Liver (tissue), 9 donors: ENCODE measurements around the gene CD80. TPM values are rescaled to one million over a fixed set of nuclear protein-coding genes. Genes with fewer than 3 reads are reported as not detected.

ENCODE experiments used
- DNase-seq: peaks from one replicate; pipeline ENCODE4 v3.0.0-alpha.2; 2017; ENCODE audit warnings: low spot score
- H3K27ac ChIP-seq, 2 donors: one replicate each; pipeline ENCODE4 v1.7.0; 2013; ENCODE audit warnings: inconsistent platforms in 2 of 2, low read length in 2 of 2, control low read depth in 1 of 2, low read depth in 1 of 2, mild to moderate bottlenecking in 1 of 2
- H3K27me3 ChIP-seq, 4 donors: one replicate each; pipeline versions ENCODE4 v1.6.1 to v1.7.0; 2013; ENCODE audit warnings: low read length in 3 of 4, inconsistent platforms in 1 of 4, mild to moderate bottlenecking in 1 of 4, moderate library complexity in 1 of 4; ENCODE audit not compliant: control insufficient read depth in 4 of 4, insufficient read depth in 4 of 4
- H3K36me3 ChIP-seq, 4 donors: one replicate each; pipeline versions ENCODE4 v1.6.1 to v1.7.0; 2013; ENCODE audit warnings: low read length in 3 of 4, mild to moderate bottlenecking in 3 of 4, low read depth in 1 of 4, moderate library complexity in 1 of 4; ENCODE audit not compliant: control insufficient read depth in 4 of 4, insufficient read depth in 3 of 4
- H3K4me1 ChIP-seq, 4 donors: one replicate each; pipeline versions ENCODE4 v1.6.1 to v1.7.0; 2013; ENCODE audit warnings: low read length in 3 of 4, mild to moderate bottlenecking in 3 of 4, moderate library complexity in 1 of 4; ENCODE audit not compliant: control insufficient read depth in 4 of 4, insufficient read depth in 4 of 4
- H3K4me3 ChIP-seq, 3 donors: one replicate each; pipeline versions ENCODE4 v1.6.1 to v1.7.0; 2013; ENCODE audit warnings: low read length in 3 of 3, control low read depth in 1 of 3, low read depth in 1 of 3, mild to moderate bottlenecking in 1 of 3
- H3K9ac ChIP-seq, 2 donors: one replicate each; pipeline ENCODE4 v1.7.0; 2013; ENCODE audit warnings: low read length in 2 of 2, mild to moderate bottlenecking in 2 of 2, moderate library complexity in 2 of 2, control low read depth in 1 of 2, low read depth in 1 of 2
- H3K9me3 ChIP-seq, 4 donors: one replicate each; pipeline versions ENCODE4 v1.6.1 to v1.7.0; 2013; ENCODE audit warnings: low read length in 3 of 4; ENCODE audit not compliant: control insufficient read depth in 4 of 4
- EGR1 ChIP-seq, 2 donors: IDR thresholded peaks; 2 replicates each; pipeline ENCODE4 v1.6.1; 2016 to 2018; ENCODE audit warnings: antibody characterized with exemption in 2 of 2, low read depth in 2 of 2
- FOXA1 ChIP-seq: IDR thresholded peaks from 2 replicates; pipeline ENCODE4 v1.6.1; 2016; ENCODE audit warnings: antibody characterized with exemption
- FOXA2 ChIP-seq: IDR thresholded peaks from 2 replicates; pipeline ENCODE4 v1.6.1; 2016; ENCODE audit warnings: antibody characterized with exemption
- GABPA ChIP-seq, 2 donors: IDR thresholded peaks in 1 of 2; conservative IDR thresholded peaks in 1 of 2; 2 replicates each; pipeline ENCODE4 v1.6.1; 2016; ENCODE audit warnings: antibody characterized with exemption in 2 of 2, mild to moderate bottlenecking in 1 of 2, moderate library complexity in 1 of 2
- HNF4A ChIP-seq, 2 donors: conservative IDR thresholded peaks; 2 replicates each; pipeline ENCODE4 v1.6.1; 2016; ENCODE audit warnings: antibody characterized with exemption in 2 of 2, mild to moderate bottlenecking in 2 of 2
- HNF4G ChIP-seq: IDR thresholded peaks from 2 replicates; pipeline ENCODE4 v1.6.1; 2016; ENCODE audit warnings: antibody characterized with exemption
- JUND ChIP-seq, 2 donors: IDR thresholded peaks; 2 replicates each; pipeline ENCODE4 v1.6.1; 2016; ENCODE audit warnings: antibody characterized with exemption in 2 of 2
- MAX ChIP-seq: IDR thresholded peaks from 2 replicates; pipeline ENCODE4 v1.6.1; 2016; ENCODE audit warnings: antibody characterized with exemption
- NR2F2 ChIP-seq: IDR thresholded peaks from 2 replicates; pipeline ENCODE4 v1.6.1; 2016; ENCODE audit warnings: antibody characterized with exemption
- RAD21 ChIP-seq, 2 donors: IDR thresholded peaks; 2 replicates each; pipeline ENCODE4 v1.6.1; 2016; ENCODE audit warnings: antibody characterized with exemption in 2 of 2, mild to moderate bottlenecking in 2 of 2
- REST ChIP-seq: IDR thresholded peaks from 2 replicates; pipeline ENCODE4 v1.6.1; 2016; ENCODE audit warnings: antibody characterized with exemption, mild to moderate bottlenecking
- RXRA ChIP-seq, 2 donors: IDR thresholded peaks; 2 replicates each; pipeline ENCODE4 v1.6.1; 2017 to 2018; ENCODE audit warnings: antibody characterized with exemption in 2 of 2, mild to moderate bottlenecking in 1 of 2
- SP1 ChIP-seq: IDR thresholded peaks from 2 replicates; pipeline ENCODE4 v1.6.1; 2018; ENCODE audit warnings: antibody characterized with exemption, mild to moderate bottlenecking
- TAF1 ChIP-seq: conservative IDR thresholded peaks from 2 replicates; pipeline ENCODE4 v1.6.1; 2016; ENCODE audit warnings: antibody characterized with exemption, mild to moderate bottlenecking
- YY1 ChIP-seq: IDR thresholded peaks from 2 replicates; pipeline ENCODE4 v1.6.1; 2016; ENCODE audit warnings: antibody characterized with exemption, mild to moderate bottlenecking
- WGBS: extraction: QIAGEN DNeasy Blood & Tissue Kit; methylation state at CpG from one replicate; pipeline ENCODE4 v1.1.7; 2013; 5-methylcytosine and 5-hydroxymethylcytosine counted together
- polyA plus RNA-seq, 2 donors: library from polyadenylated mRNA; stranded (reverse) in 1 of 2; unstranded in 1 of 2; fragments of 200-250 nt in 1 of 2; fragments of >200 nt in 1 of 2; fragmentation: Nextera tagmentation in 1 of 2; extraction: Ambion mirVana in 1 of 2; gene quantifications; one replicate each; pipeline versions ENCODE4 v1.2.1 to v1.2.3, GENCODE V29; 2013 to 2015
- total RNA-seq, 2 donors: library from RNA; depleted of rRNA; stranded (reverse); fragments of >200 nt; gene quantifications; one replicate each; pipeline ENCODE4 v1.2.3, GENCODE V29; 2014
- TF ChIP-seq, protein P1 (sequence below): IDR thresholded peaks from 2 replicates; pipeline ENCODE4 v1.6.1; 2016; ENCODE audit warnings: antibody characterized with exemption
- TF ChIP-seq, protein P2 (sequence below): IDR thresholded peaks from 2 replicates; pipeline ENCODE4 v1.6.1; 2016; ENCODE audit warnings: antibody characterized with exemption
- TF ChIP-seq, protein P3 (sequence below): fragments of 150-350 bp; IDR thresholded peaks from 2 replicates; pipeline ENCODE4 v1.5.1; 2017; ENCODE audit warnings: improper control_type of control experiment, low read depth, low read length; ENCODE audit not compliant: missing input control
- donor health status: healthy.
- donor health status: healthy.
- donor health status: healthy.
- donor health status: healthy.
- donor health status: healthy.

Gene CD80
- total and polyA plus RNA-seq, 4 donors, result 0.21 to 1.5 (median 0.61) TPM

GRCh38 chr3:119558626-119559317 is 642 bp downstream of the CD80 start:
- Histone ChIP-seq H3K4me1 (peaks cover 0 to 1% (median 0%) of the 10 kb centered on the region in 4 donors), H3K9me3 (no peaks in the 10 kb centered on the region), H3K9ac (no peak overlapping the region), H3K36me3 (no peaks in the 10 kb centered on the region), H3K27ac (no peak overlapping the region), H3K27me3 (no peaks in the 10 kb centered on the region), H3K4me3 (no peak overlapping the region)
- 86% methylated on average over 9 of the region's 9 CpGs for WGBS
- no peak for DNase-seq
- TF ChIP-seq, protein P1, sequence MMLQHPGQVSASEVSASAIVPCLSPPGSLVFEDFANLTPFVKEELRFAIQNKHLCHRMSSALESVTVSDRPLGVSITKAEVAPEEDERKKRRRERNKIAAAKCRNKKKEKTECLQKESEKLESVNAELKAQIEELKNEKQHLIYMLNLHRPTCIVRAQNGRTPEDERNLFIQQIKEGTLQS, result no peak
- TF ChIP-seq EGR1 (IDR thresholded peaks at IDR 0.05; ENCODE audit: low read depth in 2 of 2) (no peak), RXRA (IDR thresholded peaks at IDR 0.05) (no peak), HNF4G (no peak), NR2F2 (no peak), GABPA (IDR thresholded peaks at IDR 0.05 in 1 of 2, conservative IDR thresholded peaks at IDR 0.05 in 1 of 2) (no peak), YY1 (no peak), FOXA2 (no peak), JUND (IDR thresholded peaks at IDR 0.05) (no peak), SP1 (no peak), TAF1 (no peak), RAD21 (IDR thresholded peaks at IDR 0.05) (no peak), REST (no peak), MAX (no peak), FOXA1 (no peak), HNF4A (conservative IDR thresholded peaks at IDR 0.05) (no peak)
- TF ChIP-seq, protein P2, sequence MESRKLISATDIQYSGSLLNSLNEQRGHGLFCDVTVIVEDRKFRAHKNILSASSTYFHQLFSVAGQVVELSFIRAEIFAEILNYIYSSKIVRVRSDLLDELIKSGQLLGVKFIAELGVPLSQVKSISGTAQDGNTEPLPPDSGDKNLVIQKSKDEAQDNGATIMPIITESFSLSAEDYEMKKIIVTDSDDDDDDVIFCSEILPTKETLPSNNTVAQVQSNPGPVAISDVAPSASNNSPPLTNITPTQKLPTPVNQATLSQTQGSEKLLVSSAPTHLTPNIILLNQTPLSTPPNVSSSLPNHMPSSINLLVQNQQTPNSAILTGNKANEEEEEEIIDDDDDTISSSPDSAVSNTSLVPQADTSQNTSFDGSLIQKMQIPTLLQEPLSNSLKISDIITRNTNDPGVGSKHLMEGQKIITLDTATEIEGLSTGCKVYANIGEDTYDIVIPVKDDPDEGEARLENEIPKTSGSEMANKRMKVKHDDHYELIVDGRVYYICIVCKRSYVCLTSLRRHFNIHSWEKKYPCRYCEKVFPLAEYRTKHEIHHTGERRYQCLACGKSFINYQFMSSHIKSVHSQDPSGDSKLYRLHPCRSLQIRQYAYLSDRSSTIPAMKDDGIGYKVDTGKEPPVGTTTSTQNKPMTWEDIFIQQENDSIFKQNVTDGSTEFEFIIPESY, result no peak
- TF ChIP-seq, protein P3, sequence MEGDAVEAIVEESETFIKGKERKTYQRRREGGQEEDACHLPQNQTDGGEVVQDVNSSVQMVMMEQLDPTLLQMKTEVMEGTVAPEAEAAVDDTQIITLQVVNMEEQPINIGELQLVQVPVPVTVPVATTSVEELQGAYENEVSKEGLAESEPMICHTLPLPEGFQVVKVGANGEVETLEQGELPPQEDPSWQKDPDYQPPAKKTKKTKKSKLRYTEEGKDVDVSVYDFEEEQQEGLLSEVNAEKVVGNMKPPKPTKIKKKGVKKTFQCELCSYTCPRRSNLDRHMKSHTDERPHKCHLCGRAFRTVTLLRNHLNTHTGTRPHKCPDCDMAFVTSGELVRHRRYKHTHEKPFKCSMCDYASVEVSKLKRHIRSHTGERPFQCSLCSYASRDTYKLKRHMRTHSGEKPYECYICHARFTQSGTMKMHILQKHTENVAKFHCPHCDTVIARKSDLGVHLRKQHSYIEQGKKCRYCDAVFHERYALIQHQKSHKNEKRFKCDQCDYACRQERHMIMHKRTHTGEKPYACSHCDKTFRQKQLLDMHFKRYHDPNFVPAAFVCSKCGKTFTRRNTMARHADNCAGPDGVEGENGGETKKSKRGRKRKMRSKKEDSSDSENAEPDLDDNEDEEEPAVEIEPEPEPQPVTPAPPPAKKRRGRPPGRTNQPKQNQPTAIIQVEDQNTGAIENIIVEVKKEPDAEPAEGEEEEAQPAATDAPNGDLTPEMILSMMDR, result no peak
